ENCODE measurements around the gene FAM185A. TPM values are rescaled to one million over a fixed set of nuclear protein-coding genes. Genes with fewer than 3 reads are reported as not detected.

The FAM185A gene
- total RNA-seq, 1 donor from 2014 or later = 6.2 TPM

Other genes with a start within 250 kb of the FAM185A start
- 7.6 and 7.7 TPM in 2 replicates for gene RASA4B, start 231.2 kb upstream of the FAM185A start, total RNA-seq
- gene UPK3BL2, start 205.3 kb upstream of the FAM185A start, total RNA-seq = 2.1 and 4.3 TPM in 2 replicates
- gene SPDYE2, start 197.8 kb upstream of the FAM185A start, total RNA-seq = not detected in 2 replicates
- gene POLR2J3, start 176.4 kb upstream of the FAM185A start, total RNA-seq = 10.4 and 14.4 TPM in 2 replicates
- gene RASA4, start 132.2 kb upstream of the FAM185A start, total RNA-seq = 11.2 and 14.2 TPM in 2 replicates
- gene UPK3BL1, start 106.2 kb upstream of the FAM185A start, total RNA-seq = 17.9 and 19.6 TPM in 2 replicates
- not detected in 2 replicates for gene SPDYE2B, start 98.7 kb upstream of the FAM185A start, total RNA-seq
- 0.14 and 1.2 TPM in 2 replicates for gene POLR2J2, start 77.3 kb upstream of the FAM185A start, total RNA-seq
- 6.2 and 6.8 TPM in 2 replicates for gene LRRC17, start 164.0 kb downstream of the FAM185A start, total RNA-seq